ENCODE results near the gene PER3.

- TF ChIP-seq POLR2AphosphoS5 (IDR thresholded peaks at IDR 0.05; ENCODE audit: low read depth, low read length): no peak
- TF ChIP-seq, protein P1, sequence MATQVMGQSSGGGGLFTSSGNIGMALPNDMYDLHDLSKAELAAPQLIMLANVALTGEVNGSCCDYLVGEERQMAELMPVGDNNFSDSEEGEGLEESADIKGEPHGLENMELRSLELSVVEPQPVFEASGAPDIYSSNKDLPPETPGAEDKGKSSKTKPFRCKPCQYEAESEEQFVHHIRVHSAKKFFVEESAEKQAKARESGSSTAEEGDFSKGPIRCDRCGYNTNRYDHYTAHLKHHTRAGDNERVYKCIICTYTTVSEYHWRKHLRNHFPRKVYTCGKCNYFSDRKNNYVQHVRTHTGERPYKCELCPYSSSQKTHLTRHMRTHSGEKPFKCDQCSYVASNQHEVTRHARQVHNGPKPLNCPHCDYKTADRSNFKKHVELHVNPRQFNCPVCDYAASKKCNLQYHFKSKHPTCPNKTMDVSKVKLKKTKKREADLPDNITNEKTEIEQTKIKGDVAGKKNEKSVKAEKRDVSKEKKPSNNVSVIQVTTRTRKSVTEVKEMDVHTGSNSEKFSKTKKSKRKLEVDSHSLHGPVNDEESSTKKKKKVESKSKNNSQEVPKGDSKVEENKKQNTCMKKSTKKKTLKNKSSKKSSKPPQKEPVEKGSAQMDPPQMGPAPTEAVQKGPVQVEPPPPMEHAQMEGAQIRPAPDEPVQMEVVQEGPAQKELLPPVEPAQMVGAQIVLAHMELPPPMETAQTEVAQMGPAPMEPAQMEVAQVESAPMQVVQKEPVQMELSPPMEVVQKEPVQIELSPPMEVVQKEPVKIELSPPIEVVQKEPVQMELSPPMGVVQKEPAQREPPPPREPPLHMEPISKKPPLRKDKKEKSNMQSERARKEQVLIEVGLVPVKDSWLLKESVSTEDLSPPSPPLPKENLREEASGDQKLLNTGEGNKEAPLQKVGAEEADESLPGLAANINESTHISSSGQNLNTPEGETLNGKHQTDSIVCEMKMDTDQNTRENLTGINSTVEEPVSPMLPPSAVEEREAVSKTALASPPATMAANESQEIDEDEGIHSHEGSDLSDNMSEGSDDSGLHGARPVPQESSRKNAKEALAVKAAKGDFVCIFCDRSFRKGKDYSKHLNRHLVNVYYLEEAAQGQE (IDR thresholded peaks at IDR 0.05; ENCODE audit: insufficient read depth in 1 of 2, low read depth in 2 of 2, low read length in 2 of 2): no peak
Measured at GRCh38 chr1:7869136-7869920, 85.2 kb downstream of the PER3 start.
